MM.1S (cell line): ENCODE data around the gene PDE11A.
A peak's percentile ranks its signal among the peaks of the same experiment; 100 is the strongest.

Experiments
- DNase-seq: peaks from one replicate; pipeline ENCODE4 v3.0.0-alpha.2; 2015
- H2AFZ ChIP-seq: fragments of 300-600 bp; sonication (generic); 2 replicates; pipeline ENCODE4 v1.6.0; 2016; ENCODE audit warnings: antibody characterized with exemption, low read length
- H3F3A ChIP-seq: fragments of 300-600 bp; sonication (generic); 2 replicates; pipeline ENCODE4 v1.6.1; 2016; ENCODE audit warnings: mild to moderate bottlenecking, antibody characterized with exemption, low read length, moderate library complexity, mixed read lengths; ENCODE audit not compliant: insufficient read depth
- H3K27ac ChIP-seq: fragments of 300-600 bp; sonication (generic); 2 replicates; pipeline ENCODE4 v1.5.1; 2016; ENCODE audit warnings: mild to moderate bottlenecking, low read length
- H3K27me3 ChIP-seq: fragments of 300-600 bp; sonication (generic); replicated peaks from 2 replicates; pipeline ENCODE4 v1.6.0; 2016; ENCODE audit warnings: low read length; ENCODE audit not compliant: insufficient read depth
- H3K36me3 ChIP-seq: fragments of 300-600 bp; sonication (generic); replicated peaks from 2 replicates; pipeline ENCODE4 v1.6.1; 2016; ENCODE audit warnings: mild to moderate bottlenecking, low read length, mixed read lengths; ENCODE audit not compliant: insufficient read depth
- H3K4me1 ChIP-seq: fragments of 300-600 bp; sonication (generic); 2 replicates; pipeline ENCODE4 v1.6.1; 2016; ENCODE audit warnings: low read length, mixed read lengths
- H3K4me2 ChIP-seq: fragments of 300-600 bp; sonication (generic); 2 replicates; pipeline ENCODE4 v1.6.0; 2016; ENCODE audit warnings: low read depth, low read length
- H3K4me3 ChIP-seq: fragments of 300-600 bp; sonication (generic); 2 replicates; pipeline ENCODE4 v1.5.1; 2016; ENCODE audit warnings: low read length, mixed read lengths
- H3K79me2 ChIP-seq: fragments of 300-600 bp; sonication (generic); 2 replicates; pipeline ENCODE4 v1.6.1; 2016; ENCODE audit warnings: mixed run types, low read length, mixed read lengths
- H3K9ac ChIP-seq: fragments of 300-600 bp; sonication (generic); 2 replicates; pipeline ENCODE4 v1.6.1; 2016; ENCODE audit warnings: low read length, mixed read lengths
- H3K9me2 ChIP-seq: fragments of 300-600 bp; sonication (generic); replicated peaks from 2 replicates; pipeline ENCODE4 v1.6.1; 2016; ENCODE audit warnings: mild to moderate bottlenecking, low read length, mixed read lengths; ENCODE audit not compliant: insufficient read depth
- H3K9me3 ChIP-seq: fragments of 300-600 bp; sonication (generic); replicated peaks from 2 replicates; pipeline ENCODE4 v1.6.1; 2016; ENCODE audit warnings: mild to moderate bottlenecking, low read length, mixed read lengths; ENCODE audit not compliant: insufficient read depth
- H4K20me1 ChIP-seq: fragments of 300-600 bp; sonication (generic); 2 replicates; pipeline ENCODE4 v1.6.1; 2016; ENCODE audit warnings: mild to moderate bottlenecking, low read length, moderate library complexity, mixed read lengths; ENCODE audit not compliant: insufficient read depth
- EZH2 ChIP-seq: fragments of 300-600 bp; sonication (generic); optimal IDR thresholded peaks from 2 replicates; pipeline ENCODE3; 2017; ENCODE audit warnings: low read depth, mild to moderate bottlenecking, antibody characterized with exemption, low read length, mixed read lengths
- EZH2phosphoT487 ChIP-seq: fragments of 300-600 bp; sonication (generic); IDR thresholded peaks from 2 replicates; pipeline ENCODE4 v1.6.1; 2018; ENCODE audit warnings: antibody characterized with exemption, low read length
- TF ChIP-seq, protein P1 (sequence below): fragments of 300-600 bp; sonication (generic); IDR thresholded peaks from 2 replicates; pipeline ENCODE4 v1.5.1; 2016; ENCODE audit warnings: antibody characterized with exemption, low read length, mixed read lengths

The PDE11A gene

GRCh38 chr2:177666408-177666807, 406.2 kb downstream of the PDE11A start:
- Histone ChIP-seq H2AFZ (no peak overlapping the region), H3K27me3 (no peaks in the 10 kb centered on the region), H3K79me2 (no peaks in the 10 kb centered on the region), H4K20me1 (no peaks in the 10 kb centered on the region), H3K9ac (no peak overlapping the region), H3K4me3 (no peak overlapping the region), H3K36me3 (no peaks in the 10 kb centered on the region), H3F3A (0 out of 2 replicates have a peak, but pooled peaks cover 4% of the 10 kb centered on the region), H3K4me1 (peaks cover 7% of the 10 kb centered on the region), H3K4me2 (peak overlapping the region; percentile 39; the same call in 1 of the 2 replicates), H3K27ac (no peak overlapping the region), H3K9me3 (no peaks in the 10 kb centered on the region), H3K9me2 (no peaks in the 10 kb centered on the region)
- TF ChIP-seq EZH2 (no peak), EZH2phosphoT487 (no peak)
- TF ChIP-seq, protein P1, sequence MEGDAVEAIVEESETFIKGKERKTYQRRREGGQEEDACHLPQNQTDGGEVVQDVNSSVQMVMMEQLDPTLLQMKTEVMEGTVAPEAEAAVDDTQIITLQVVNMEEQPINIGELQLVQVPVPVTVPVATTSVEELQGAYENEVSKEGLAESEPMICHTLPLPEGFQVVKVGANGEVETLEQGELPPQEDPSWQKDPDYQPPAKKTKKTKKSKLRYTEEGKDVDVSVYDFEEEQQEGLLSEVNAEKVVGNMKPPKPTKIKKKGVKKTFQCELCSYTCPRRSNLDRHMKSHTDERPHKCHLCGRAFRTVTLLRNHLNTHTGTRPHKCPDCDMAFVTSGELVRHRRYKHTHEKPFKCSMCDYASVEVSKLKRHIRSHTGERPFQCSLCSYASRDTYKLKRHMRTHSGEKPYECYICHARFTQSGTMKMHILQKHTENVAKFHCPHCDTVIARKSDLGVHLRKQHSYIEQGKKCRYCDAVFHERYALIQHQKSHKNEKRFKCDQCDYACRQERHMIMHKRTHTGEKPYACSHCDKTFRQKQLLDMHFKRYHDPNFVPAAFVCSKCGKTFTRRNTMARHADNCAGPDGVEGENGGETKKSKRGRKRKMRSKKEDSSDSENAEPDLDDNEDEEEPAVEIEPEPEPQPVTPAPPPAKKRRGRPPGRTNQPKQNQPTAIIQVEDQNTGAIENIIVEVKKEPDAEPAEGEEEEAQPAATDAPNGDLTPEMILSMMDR, result no peak
- peak; percentile 57 for DNase-seq

GRCh38 chr2:177665948-177666347, 406.6 kb downstream of the PDE11A start:
- no peak overlapping the region for H3K9ac ChIP-seq
- H2AFZ ChIP-seq, result no peak overlapping the region
- no peaks in the 10 kb centered on the region for H3K27me3 ChIP-seq
- H3K36me3 ChIP-seq, result no peaks in the 10 kb centered on the region
- peak overlapping the region; percentile 39; the same call in 1 of the 2 replicates for H3K4me2 ChIP-seq
- no peaks in the 10 kb centered on the region for H3K9me2 ChIP-seq
- TF ChIP-seq EZH2 (no peak), EZH2phosphoT487 (no peak)
- TF ChIP-seq, protein P1, result no peak
- H3K4me1 ChIP-seq, result peaks cover 10% of the 10 kb centered on the region
- no peaks in the 10 kb centered on the region for H3K79me2 ChIP-seq
- no peak for DNase-seq
- no peaks in the 10 kb centered on the region for H4K20me1 ChIP-seq
- no peak overlapping the region for H3K4me3 ChIP-seq
- no peak overlapping the region for H3K27ac ChIP-seq
- no peaks in the 10 kb centered on the region for H3K9me3 ChIP-seq
- H3F3A ChIP-seq, result peaks cover 7% of the 10 kb centered on the region; the same call in 1 of the 2 replicates

DNA sequence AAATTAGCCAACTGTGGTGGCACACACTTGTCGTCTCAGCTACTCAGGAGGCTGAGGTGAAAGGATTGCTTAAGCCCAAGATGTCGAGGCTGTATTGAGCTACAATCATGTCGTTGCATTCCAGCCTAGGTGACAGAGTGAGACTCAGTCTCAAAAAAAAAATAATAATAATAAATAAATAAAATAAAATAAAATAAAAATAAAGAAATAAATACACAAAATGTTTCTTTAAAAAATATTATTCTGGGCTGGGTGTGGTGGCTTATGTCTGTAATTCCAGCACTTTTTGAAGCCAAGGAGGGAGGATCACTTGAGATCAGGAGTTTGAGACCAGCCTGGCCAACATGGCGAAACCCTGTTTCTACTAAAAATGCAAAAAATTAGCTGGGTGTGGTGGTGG, 407.2 kb downstream of the PDE11A start:
- TF ChIP-seq EZH2phosphoT487, result no peak
- no peak overlapping the region for H3K4me3 ChIP-seq
- H3K9me3 ChIP-seq, result no peaks in the 10 kb centered on the region

GRCh38 chr2:177662895-177663294, 409.7 kb downstream of the PDE11A start:
- Histone ChIP-seq H3K4me1 (peaks cover 14% of the 10 kb centered on the region), H3K27me3 (no peaks in the 10 kb centered on the region), H3K9me3 (no peaks in the 10 kb centered on the region), H3K36me3 (no peaks in the 10 kb centered on the region), H3K9me2 (no peaks in the 10 kb centered on the region), H4K20me1 (no peaks in the 10 kb centered on the region), H3F3A (peaks cover 12% of the 10 kb centered on the region; the same call in 1 of the 2 replicates), H3K4me3 (no peak overlapping the region), H2AFZ (no peak overlapping the region), H3K79me2 (no peaks in the 10 kb centered on the region), H3K4me2 (no peak overlapping the region), H3K9ac (no peak overlapping the region), H3K27ac (no peak overlapping the region)
- TF ChIP-seq EZH2 (no peak), EZH2phosphoT487 (no peak)
- TF ChIP-seq, protein P1, result no peak
- DNase-seq, result no peak

More for the DNA sequence above, 407.2 kb downstream of the PDE11A start:
- Histone ChIP-seq H3K79me2 (no peaks in the 10 kb centered on the region), H3K9me2 (no peaks in the 10 kb centered on the region), H4K20me1 (no peaks in the 10 kb centered on the region), H2AFZ (no peak overlapping the region), H3F3A (peaks cover 12% of the 10 kb centered on the region; the same call in 1 of the 2 replicates), H3K4me1 (peaks cover 14% of the 10 kb centered on the region), H3K9ac (no peak overlapping the region), H3K27ac (no peak overlapping the region), H3K4me2 (no peak overlapping the region), H3K36me3 (no peaks in the 10 kb centered on the region), H3K27me3 (no peaks in the 10 kb centered on the region)
- no peak for DNase-seq
